PC-3 (cell line): ENCODE measurements around the gene SYT1. TPM values are rescaled to one million over a fixed set of nuclear protein-coding genes. Genes with fewer than 3 reads are reported as not detected.

Source experiments
- ATAC-seq: fragments of 200-7000 bp; cut with Tn5 transposase; 2 replicates; pipeline ENCODE4 v1.9.1; 2020; ENCODE audit warnings: mild to moderate bottlenecking, moderate library complexity
- BruUV-seq: library from RNA; stranded (reverse); fragments of 400-500 nt; replicated peaks from 2 replicates; lab custom pipeline; 2021; lab: Mats Ljungman, UMichigan
- CTCF ChIA-PET: fragments of 300-600 bp; sonication (Branson Sonifier 250); formaldehyde crosslinking; loops from one replicate; lab custom pipeline; 2022; ENCODE audit warnings: antibody characterized with exemption; lab: Charles Lee
- POLR2A ChIA-PET: fragments of 300-600 bp; sonication (Branson Sonifier 250); formaldehyde crosslinking; loops from one replicate; lab custom pipeline; 2022; ENCODE audit warnings: antibody characterized with exemption; ENCODE audit not compliant: unreplicated experiment; lab: Charles Lee
- DNase-seq: peaks from one replicate; pipeline ENCODE4 v3.0.0-alpha.2; 2015
- H2AFZ ChIP-seq: fragments of 300-600 bp; sonication (generic); 2 replicates; pipeline ENCODE4 v1.6.0; 2016; ENCODE audit warnings: antibody characterized with exemption, low read length
- H3F3A ChIP-seq: fragments of 300-600 bp; sonication (generic); one replicate; pipeline ENCODE4 v1.6.0; 2017; ENCODE audit warnings: antibody characterized with exemption, low read length, control low read depth, mild to moderate bottlenecking; ENCODE audit not compliant: unreplicated experiment
- H3K27ac ChIP-seq: fragments of 300-600 bp; sonication (generic); 2 replicates; pipeline ENCODE4 v1.5.1; 2016; ENCODE audit warnings: mild to moderate bottlenecking, low read length
- H3K27me3 ChIP-seq: fragments of 300-600 bp; sonication (generic); 2 replicates; pipeline ENCODE4 v1.6.1; 2016; ENCODE audit warnings: low read length, mixed read lengths
- H3K36me3 ChIP-seq: fragments of 300-600 bp; sonication (generic); 2 replicates; pipeline ENCODE4 v1.6.1; 2016; ENCODE audit warnings: low read depth, mixed run types, low read length, mixed read lengths
- H3K4me1 ChIP-seq: fragments of 300-600 bp; sonication (generic); 2 replicates; pipeline ENCODE4 v1.5.1; 2016; ENCODE audit warnings: low read length; ENCODE audit not compliant: insufficient read depth
- H3K4me2 ChIP-seq: fragments of 300-600 bp; sonication (generic); 2 replicates; pipeline ENCODE4 v1.6.0; 2016; ENCODE audit warnings: low read length
- H3K4me3 ChIP-seq: fragments of 300-600 bp; sonication (generic); 2 replicates; pipeline ENCODE4 v1.5.1; 2016; ENCODE audit warnings: mild to moderate bottlenecking, low read length, mixed read lengths
- H3K79me2 ChIP-seq: fragments of 300-600 bp; sonication (generic); 2 replicates; pipeline ENCODE4 v1.6.1; 2017; ENCODE audit warnings: low read length, mixed read lengths
- H3K9ac ChIP-seq: fragments of 300-600 bp; sonication (generic); 2 replicates; pipeline ENCODE4 v1.6.0; 2016; ENCODE audit warnings: mild to moderate bottlenecking, low read length
- H3K9me2 ChIP-seq: fragments of 300-600 bp; sonication (generic); replicated peaks from 2 replicates; pipeline ENCODE4 v1.6.1; 2016; ENCODE audit warnings: mixed run types, low read length, mixed read lengths
- H3K9me3 ChIP-seq: fragments of 300-600 bp; sonication (generic); 2 replicates; pipeline ENCODE4 v1.6.1; 2016; ENCODE audit warnings: low read length, mixed read lengths
- H4K20me1 ChIP-seq: fragments of 300-600 bp; sonication (generic); 2 replicates; pipeline ENCODE4 v1.6.1; 2016; ENCODE audit warnings: low read length, mixed read lengths
- CTCF ChIP-seq: fragments of 300-600 bp; sonication (generic); conservative IDR thresholded peaks from 2 replicates; pipeline ENCODE4 v1.5.1; 2017; ENCODE audit warnings: antibody characterized with exemption, low read depth, mild to moderate bottlenecking, low read length
- EZH2 ChIP-seq: fragments of 300-600 bp; sonication (generic); IDR thresholded peaks from one replicate; pipeline ENCODE4 v1.6.1; 2017; ENCODE audit warnings: antibody characterized with exemption, mild to moderate bottlenecking, low read length; ENCODE audit not compliant: unreplicated experiment
- EZH2phosphoT487 ChIP-seq: fragments of 300-600 bp; sonication (generic); IDR thresholded peaks from 2 replicates; pipeline ENCODE4 v1.6.1; 2018; ENCODE audit warnings: mild to moderate bottlenecking, antibody characterized with exemption, low read length, borderline replicate concordance
- intact Hi-C: fragments of 100-400 bp; cut with micrococcal nuclease; formaldehyde crosslinking; loops from 2 replicates; pipeline ENCODE4 v1.9.0; 2023
- total RNA-seq: library from RNA; depleted of rRNA; stranded (reverse); fragments of >200 nt; gene quantifications from 2 replicates; pipeline ENCODE4 v1.2.3, GENCODE V29; 2014

The SYT1 gene
- total RNA-seq, 1 experiment from 2014 or later: 0.51 TPM

GRCh38 chr12:78963439-78964227, 99.1 kb downstream of the SYT1 start:
- Histone ChIP-seq H3K4me1 (peaks cover 13% of the 10 kb centered on the region), H3K27me3 (no peaks in the 10 kb centered on the region), H3K27ac (no peak overlapping the region), H3K36me3 (no peaks in the 10 kb centered on the region), H2AFZ (no peak overlapping the region), H3F3A (no peaks in the 10 kb centered on the region), H3K4me2 (peak overlapping the region; percentile 34; the same call in 1 of the 2 replicates), H3K9me3 (no peaks in the 10 kb centered on the region), H3K79me2 (no peaks in the 10 kb centered on the region), H3K4me3 (no peak overlapping the region), H3K9me2 (no peaks in the 10 kb centered on the region), H3K9ac (no peak overlapping the region), H4K20me1 (no peaks in the 10 kb centered on the region)
- POLR2A ChIA-PET: interaction anchor here (0.7 kb wide), 1 partner anchor 482 kb away, joined by 5 read pairs; no protein-coding TSS in a partner anchor
- DNase-seq (peak; percentile 63), ATAC-seq (peak; percentile 93)
- BruUV-seq: no TSS peak
- TF ChIP-seq EZH2 (no peak), CTCF (no peak), EZH2phosphoT487 (no peak)
- CTCF ChIA-PET: no interaction called here
- intact Hi-C loops: no loop called here

- no peak overlapping the region for H3K4me2 ChIP-seq
These were observed 99.9 kb downstream of the SYT1 start for GRCh38 chr12:78964521-78964920.

More at GRCh38 chr12:78964521-78964920, 99.9 kb downstream of the SYT1 start:
- DNase-seq: no peak
- intact Hi-C loops: no loop called here
- Histone ChIP-seq H2AFZ (no peak overlapping the region), H3F3A (no peaks in the 10 kb centered on the region), H4K20me1 (no peaks in the 10 kb centered on the region), H3K4me3 (no peak overlapping the region), H3K9me3 (no peaks in the 10 kb centered on the region), H3K27me3 (no peaks in the 10 kb centered on the region), H3K9me2 (no peaks in the 10 kb centered on the region), H3K36me3 (no peaks in the 10 kb centered on the region), H3K79me2 (no peaks in the 10 kb centered on the region), H3K27ac (no peak overlapping the region), H3K9ac (no peak overlapping the region), H3K4me1 (peaks cover 13% of the 10 kb centered on the region)
- TF ChIP-seq EZH2phosphoT487 (no peak), CTCF (no peak), EZH2 (no peak)
- no peak for ATAC-seq
- BruUV-seq: no TSS peak
- POLR2A ChIA-PET: no interaction called here
- CTCF ChIA-PET: no interaction called here
